GM23338 (cell line): ENCODE measurements around the gene AP1G2. TPM values are rescaled to one million over a fixed set of nuclear protein-coding genes. Genes with fewer than 3 reads are reported as not detected.

Experiments
- CREB1 ChIP-seq: fragments of 250-450 bp; sonication (Bioruptor Pico); IDR thresholded peaks from 2 replicates; pipeline ENCODE4 v1.5.0; 2020; ENCODE audit warnings: low read depth, mild to moderate bottlenecking, moderate library complexity
- EZH2phosphoT487 ChIP-seq: fragments of 200-600 bp; sonication (generic); IDR thresholded peaks from one replicate; pipeline ENCODE4 v1.8.1; 2018; ENCODE audit warnings: antibody characterized with exemption; ENCODE audit not compliant: unreplicated experiment
- JUNB ChIP-seq: IDR thresholded peaks from one replicate; pipeline ENCODE4 v1.6.1; 2016; ENCODE audit warnings: antibody characterized with exemption; ENCODE audit not compliant: unreplicated experiment
- NANOG ChIP-seq: IDR thresholded peaks from 2 replicates; pipeline ENCODE4 v1.6.1; 2016; ENCODE audit warnings: antibody characterized with exemption, borderline replicate concordance
- POLR2AphosphoS5 ChIP-seq: IDR thresholded peaks from 2 replicates; pipeline ENCODE4 v1.6.1; 2016; ENCODE audit warnings: antibody characterized with exemption, low read depth
- ZNF114 ChIP-seq: fragments of 250-450 bp; sonication (Bioruptor Pico); IDR thresholded peaks from 2 replicates; pipeline ENCODE4 v1.5.0; 2020; ENCODE audit warnings: mild to moderate bottlenecking, moderate library complexity
- ZNF331 ChIP-seq: fragments of 250-450 bp; sonication (Bioruptor Pico); IDR thresholded peaks from 2 replicates; pipeline ENCODE4 v1.5.0; 2020; ENCODE audit warnings: low read depth, mild to moderate bottlenecking, moderate library complexity
- polyA plus RNA-seq: library from polyadenylated mRNA; unstranded; fragments of >200 nt; fragmentation: Nextera tagmentation; extraction: Ambion mirVana; gene quantifications from 2 replicates; pipeline ENCODE4 v1.2.1, GENCODE V29; 2016
- total RNA-seq: library from RNA; depleted of rRNA; stranded (reverse); fragments of >200 nt; shearing (Covaris generic); gene quantifications from 2 replicates; pipeline ENCODE4 v1.2.3, GENCODE V29; 2014
- TF ChIP-seq, protein P1 (sequence below): fragments of 250-450 bp; sonication (Bioruptor Pico); IDR thresholded peaks from 2 replicates; pipeline ENCODE4 v1.5.0; 2020; ENCODE audit warnings: mild to moderate bottlenecking, moderate library complexity
- TF ChIP-seq, protein P2 (sequence below): IDR thresholded peaks from 2 replicates; pipeline ENCODE4 v1.6.1; 2016; ENCODE audit warnings: antibody characterized with exemption
- TF ChIP-seq, protein P3 (sequence below): IDR thresholded peaks from one replicate; pipeline ENCODE4 v1.6.1; 2018; ENCODE audit warnings: antibody characterized with exemption; ENCODE audit not compliant: unreplicated experiment

The AP1G2 gene
- total and polyA plus RNA-seq, 2 experiments from 2014 or later: 55.3 to 63.5 TPM

DNA sequence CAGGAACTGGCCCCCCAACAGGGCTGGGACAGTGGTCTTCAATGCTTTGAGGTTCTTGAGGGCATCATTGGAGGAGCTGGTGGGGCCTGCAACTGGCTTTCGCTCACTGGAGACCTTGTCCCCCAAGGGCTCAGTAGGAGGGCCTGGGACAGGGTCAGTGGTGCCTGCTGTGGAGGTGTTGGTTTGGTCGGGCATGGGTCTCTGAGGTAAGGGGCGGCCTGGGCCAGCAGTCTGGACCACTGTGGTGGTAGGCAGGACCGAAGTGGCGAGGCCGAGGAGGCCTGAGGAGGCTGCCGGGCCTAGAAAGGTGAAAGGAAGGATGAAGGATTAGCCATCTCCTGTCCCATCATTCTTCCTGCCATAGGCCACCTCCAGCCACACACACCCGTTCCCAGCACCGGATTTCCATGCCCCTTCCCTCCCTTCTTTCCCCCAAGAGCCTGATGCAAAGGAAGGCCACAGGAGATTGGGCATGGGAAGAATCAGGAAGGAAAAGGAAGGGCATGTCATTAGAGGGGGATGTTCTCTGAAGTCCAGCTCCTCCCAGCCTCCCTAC, 44.9 kb downstream of the AP1G2 start (continued):
- TF ChIP-seq, protein P1, sequence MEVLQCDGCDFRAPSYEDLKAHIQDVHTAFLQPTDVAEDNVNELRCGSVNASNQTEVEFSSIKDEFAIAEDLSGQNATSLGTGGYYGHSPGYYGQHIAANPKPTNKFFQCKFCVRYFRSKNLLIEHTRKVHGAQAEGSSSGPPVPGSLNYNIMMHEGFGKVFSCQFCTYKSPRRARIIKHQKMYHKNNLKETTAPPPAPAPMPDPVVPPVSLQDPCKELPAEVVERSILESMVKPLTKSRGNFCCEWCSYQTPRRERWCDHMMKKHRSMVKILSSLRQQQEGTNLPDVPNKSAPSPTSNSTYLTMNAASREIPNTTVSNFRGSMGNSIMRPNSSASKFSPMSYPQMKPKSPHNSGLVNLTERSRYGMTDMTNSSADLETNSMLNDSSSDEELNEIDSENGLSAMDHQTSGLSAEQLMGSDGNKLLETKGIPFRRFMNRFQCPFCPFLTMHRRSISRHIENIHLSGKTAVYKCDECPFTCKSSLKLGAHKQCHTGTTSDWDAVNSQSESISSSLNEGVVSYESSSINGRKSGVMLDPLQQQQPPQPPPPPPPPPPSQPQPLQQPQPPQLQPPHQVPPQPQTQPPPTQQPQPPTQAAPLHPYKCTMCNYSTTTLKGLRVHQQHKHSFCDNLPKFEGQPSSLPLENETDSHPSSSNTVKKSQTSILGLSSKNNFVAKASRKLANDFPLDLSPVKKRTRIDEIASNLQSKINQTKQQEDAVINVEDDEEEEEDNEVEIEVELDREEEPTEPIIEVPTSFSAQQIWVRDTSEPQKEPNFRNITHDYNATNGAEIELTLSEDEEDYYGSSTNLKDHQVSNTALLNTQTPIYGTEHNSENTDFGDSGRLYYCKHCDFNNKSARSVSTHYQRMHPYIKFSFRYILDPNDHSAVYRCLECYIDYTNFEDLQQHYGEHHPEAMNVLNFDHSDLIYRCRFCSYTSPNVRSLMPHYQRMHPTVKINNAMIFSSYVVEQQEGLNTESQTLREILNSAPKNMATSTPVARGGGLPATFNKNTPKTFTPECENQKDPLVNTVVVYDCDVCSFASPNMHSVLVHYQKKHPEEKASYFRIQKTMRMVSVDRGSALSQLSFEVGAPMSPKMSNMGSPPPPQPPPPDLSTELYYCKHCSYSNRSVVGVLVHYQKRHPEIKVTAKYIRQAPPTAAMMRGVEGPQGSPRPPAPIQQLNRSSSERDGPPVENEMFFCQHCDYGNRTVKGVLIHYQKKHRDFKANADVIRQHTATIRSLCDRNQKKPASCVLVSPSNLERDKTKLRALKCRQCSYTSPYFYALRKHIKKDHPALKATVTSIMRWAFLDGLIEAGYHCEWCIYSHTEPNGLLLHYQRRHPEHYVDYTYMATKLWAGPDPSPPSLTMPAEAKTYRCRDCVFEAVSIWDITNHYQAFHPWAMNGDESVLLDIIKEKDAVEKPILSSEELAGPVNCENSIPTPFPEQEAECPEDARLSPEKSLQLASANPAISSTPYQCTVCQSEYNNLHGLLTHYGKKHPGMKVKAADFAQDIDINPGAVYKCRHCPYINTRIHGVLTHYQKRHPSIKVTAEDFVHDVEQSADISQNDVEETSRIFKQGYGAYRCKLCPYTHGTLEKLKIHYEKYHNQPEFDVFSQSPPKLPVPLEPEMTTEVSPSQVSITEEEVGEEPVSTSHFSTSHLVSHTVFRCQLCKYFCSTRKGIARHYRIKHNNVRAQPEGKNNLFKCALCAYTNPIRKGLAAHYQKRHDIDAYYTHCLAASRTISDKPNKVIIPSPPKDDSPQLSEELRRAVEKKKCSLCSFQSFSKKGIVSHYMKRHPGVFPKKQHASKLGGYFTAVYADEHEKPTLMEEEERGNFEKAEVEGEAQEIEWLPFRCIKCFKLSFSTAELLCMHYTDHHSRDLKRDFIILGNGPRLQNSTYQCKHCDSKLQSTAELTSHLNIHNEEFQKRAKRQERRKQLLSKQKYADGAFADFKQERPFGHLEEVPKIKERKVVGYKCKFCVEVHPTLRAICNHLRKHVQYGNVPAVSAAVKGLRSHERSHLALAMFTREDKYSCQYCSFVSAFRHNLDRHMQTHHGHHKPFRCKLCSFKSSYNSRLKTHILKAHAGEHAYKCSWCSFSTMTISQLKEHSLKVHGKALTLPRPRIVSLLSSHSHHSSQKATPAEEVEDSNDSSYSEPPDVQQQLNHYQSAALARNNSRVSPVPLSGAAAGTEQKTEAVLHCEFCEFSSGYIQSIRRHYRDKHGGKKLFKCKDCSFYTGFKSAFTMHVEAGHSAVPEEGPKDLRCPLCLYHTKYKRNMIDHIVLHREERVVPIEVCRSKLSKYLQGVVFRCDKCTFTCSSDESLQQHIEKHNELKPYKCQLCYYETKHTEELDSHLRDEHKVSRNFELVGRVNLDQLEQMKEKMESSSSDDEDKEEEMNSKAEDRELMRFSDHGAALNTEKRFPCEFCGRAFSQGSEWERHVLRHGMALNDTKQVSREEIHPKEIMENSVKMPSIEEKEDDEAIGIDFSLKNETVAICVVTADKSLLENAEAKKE (CRISPR knock-in tag): no peak
- TF ChIP-seq CREB1 (CRISPR knock-in tag) (no peak), EZH2phosphoT487 (no peak), JUNB (no peak), POLR2AphosphoS5 (no peak), NANOG (no peak), ZNF331 (CRISPR knock-in tag) (no peak), ZNF114 (no peak)
- TF ChIP-seq, protein P2, sequence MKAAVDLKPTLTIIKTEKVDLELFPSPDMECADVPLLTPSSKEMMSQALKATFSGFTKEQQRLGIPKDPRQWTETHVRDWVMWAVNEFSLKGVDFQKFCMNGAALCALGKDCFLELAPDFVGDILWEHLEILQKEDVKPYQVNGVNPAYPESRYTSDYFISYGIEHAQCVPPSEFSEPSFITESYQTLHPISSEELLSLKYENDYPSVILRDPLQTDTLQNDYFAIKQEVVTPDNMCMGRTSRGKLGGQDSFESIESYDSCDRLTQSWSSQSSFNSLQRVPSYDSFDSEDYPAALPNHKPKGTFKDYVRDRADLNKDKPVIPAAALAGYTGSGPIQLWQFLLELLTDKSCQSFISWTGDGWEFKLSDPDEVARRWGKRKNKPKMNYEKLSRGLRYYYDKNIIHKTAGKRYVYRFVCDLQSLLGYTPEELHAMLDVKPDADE: no peak
- TF ChIP-seq, protein P3, sequence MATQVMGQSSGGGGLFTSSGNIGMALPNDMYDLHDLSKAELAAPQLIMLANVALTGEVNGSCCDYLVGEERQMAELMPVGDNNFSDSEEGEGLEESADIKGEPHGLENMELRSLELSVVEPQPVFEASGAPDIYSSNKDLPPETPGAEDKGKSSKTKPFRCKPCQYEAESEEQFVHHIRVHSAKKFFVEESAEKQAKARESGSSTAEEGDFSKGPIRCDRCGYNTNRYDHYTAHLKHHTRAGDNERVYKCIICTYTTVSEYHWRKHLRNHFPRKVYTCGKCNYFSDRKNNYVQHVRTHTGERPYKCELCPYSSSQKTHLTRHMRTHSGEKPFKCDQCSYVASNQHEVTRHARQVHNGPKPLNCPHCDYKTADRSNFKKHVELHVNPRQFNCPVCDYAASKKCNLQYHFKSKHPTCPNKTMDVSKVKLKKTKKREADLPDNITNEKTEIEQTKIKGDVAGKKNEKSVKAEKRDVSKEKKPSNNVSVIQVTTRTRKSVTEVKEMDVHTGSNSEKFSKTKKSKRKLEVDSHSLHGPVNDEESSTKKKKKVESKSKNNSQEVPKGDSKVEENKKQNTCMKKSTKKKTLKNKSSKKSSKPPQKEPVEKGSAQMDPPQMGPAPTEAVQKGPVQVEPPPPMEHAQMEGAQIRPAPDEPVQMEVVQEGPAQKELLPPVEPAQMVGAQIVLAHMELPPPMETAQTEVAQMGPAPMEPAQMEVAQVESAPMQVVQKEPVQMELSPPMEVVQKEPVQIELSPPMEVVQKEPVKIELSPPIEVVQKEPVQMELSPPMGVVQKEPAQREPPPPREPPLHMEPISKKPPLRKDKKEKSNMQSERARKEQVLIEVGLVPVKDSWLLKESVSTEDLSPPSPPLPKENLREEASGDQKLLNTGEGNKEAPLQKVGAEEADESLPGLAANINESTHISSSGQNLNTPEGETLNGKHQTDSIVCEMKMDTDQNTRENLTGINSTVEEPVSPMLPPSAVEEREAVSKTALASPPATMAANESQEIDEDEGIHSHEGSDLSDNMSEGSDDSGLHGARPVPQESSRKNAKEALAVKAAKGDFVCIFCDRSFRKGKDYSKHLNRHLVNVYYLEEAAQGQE: no peak
